BLaER1 treated with 17β-estradiol and CSF1 and Interleukin-3, amounts not matched to agents 10 nM and 100 nM (cell line): ENCODE results near the gene DGKK.

ENCODE experiments used
- H3K27ac ChIP-seq, 11 experiments: shearing (Covaris generic); formaldehyde crosslinking; 2 replicates each; pipeline ENCODE4 v1.8.1; 2022
- H3K27me3 ChIP-seq, 11 experiments: shearing (Covaris generic); formaldehyde crosslinking; 2 replicates each; pipeline ENCODE4 v1.8.1; 2022
- H3K36me3 ChIP-seq, 11 experiments: shearing (Covaris generic); formaldehyde crosslinking; 2 replicates each; pipeline ENCODE4 v1.8.1; 2022
- H3K4me1 ChIP-seq, 10 experiments: shearing (Covaris generic); formaldehyde crosslinking; 2 replicates each; pipeline ENCODE4 v1.8.1; 2022
- H3K4me2 ChIP-seq, 11 experiments: shearing (Covaris generic); formaldehyde crosslinking; 2 replicates each; pipeline ENCODE4 v1.8.1; 2022
- H3K4me3 ChIP-seq, 10 experiments: shearing (Covaris generic); formaldehyde crosslinking; 2 replicates each; pipeline ENCODE4 v1.8.1; 2022
- H3K9ac ChIP-seq, 11 experiments: shearing (Covaris generic); formaldehyde crosslinking; 2 replicates each; pipeline ENCODE4 v1.8.1; 2022
- H3K9me3 ChIP-seq, 11 experiments: shearing (Covaris generic); formaldehyde crosslinking; replicated peaks in 1 of 11; 2 replicates each; pipeline ENCODE4 v1.8.1; 2022
- H4K20me1 ChIP-seq, 11 experiments: shearing (Covaris generic); formaldehyde crosslinking; 2 replicates each; pipeline ENCODE4 v1.8.1; 2022
- Cebpa-rat ChIP-seq, 11 experiments: shearing (Covaris generic); IDR thresholded peaks; 2 replicates each; pipeline ENCODE4 v1.8.1; 2022

Gene DGKK

DNA sequence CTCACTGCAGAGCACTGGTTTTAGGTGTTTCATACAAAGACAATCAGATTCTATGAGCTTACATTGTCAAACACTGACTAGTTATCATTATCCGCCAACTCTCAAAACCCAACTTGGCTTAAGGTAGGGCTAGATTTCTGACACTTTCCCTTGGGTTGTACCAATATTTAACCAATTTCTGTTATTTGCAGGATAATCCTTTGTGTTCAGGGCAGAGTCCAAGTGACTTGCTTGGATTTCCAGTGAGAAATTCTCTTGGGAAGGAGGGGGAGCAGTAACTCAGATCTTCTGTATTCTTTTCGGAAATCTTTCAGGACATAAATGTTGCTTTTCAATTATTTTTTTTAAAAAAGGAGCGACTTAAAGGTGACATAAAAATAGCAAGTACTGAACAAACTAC, 23.1 kb downstream of the DGKK start:
- Histone ChIP-seq H3K4me3 (no peak overlapping the region), H4K20me1 (no peaks in the 10 kb centered on the region), H3K36me3 (no peaks in the 10 kb centered on the region), H3K9ac (no peak overlapping the region), H3K4me2 (no peak overlapping the region), H3K4me1 (no peaks in the 10 kb centered on the region), H3K27me3 (peaks cover 67 to 96% (median 90%) of the 10 kb centered on the region in 11 experiments), H3K27ac (no peak overlapping the region), H3K9me3 (peaks cover 0 to 17% (median 0%) of the 10 kb centered on the region in 11 experiments; a peak in 1 of 22 replicates)
- no peak for TF ChIP-seq Cebpa-rat (IDR thresholded peaks at IDR 0.05)

DNA sequence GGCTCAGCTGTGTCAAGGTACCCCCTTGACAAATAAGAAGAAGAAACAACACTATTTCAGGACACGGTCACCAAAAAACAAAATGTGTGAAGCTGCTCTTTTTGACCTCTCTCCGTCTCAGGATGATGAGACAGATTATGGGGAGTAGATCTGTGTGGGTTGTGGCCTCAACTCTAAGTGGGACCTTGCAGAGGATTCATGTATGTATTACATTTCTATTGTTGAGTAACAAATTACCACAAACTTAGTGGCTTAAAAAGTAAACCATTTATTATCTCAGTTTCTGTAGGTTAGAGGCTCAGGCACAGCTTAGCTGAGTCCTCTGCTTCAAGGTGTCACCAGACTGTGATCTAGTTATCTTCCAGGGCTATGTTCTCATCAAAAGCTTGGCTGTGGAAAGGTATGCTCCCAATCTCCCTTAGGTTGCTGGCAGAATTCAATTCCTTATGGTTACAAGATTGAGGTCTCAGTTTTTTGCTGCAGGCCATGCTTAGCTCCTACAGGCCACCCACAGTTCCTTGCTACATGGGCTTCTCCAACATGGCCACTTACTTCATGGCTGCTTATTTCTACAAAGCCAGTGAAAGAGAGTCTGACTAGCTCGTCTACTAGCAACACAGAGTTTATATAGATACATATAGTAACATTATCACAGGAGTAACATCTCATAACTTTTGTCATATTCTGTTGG, 28.1 kb downstream of the DGKK start:
- Histone ChIP-seq H3K4me1 (no peaks in the 10 kb centered on the region), H3K9ac (no peak overlapping the region), H3K36me3 (no peaks in the 10 kb centered on the region), H3K27ac (no peak overlapping the region), H3K4me3 (no peak overlapping the region), H3K9me3 (peaks cover 0 to 17% (median 0%) of the 10 kb centered on the region in 11 experiments; a peak in 1 of 22 replicates), H3K4me2 (no peak overlapping the region), H3K27me3 (peaks cover 66 to 96% (median 90%) of the 10 kb centered on the region in 11 experiments), H4K20me1 (no peaks in the 10 kb centered on the region)
- no peak for TF ChIP-seq Cebpa-rat (IDR thresholded peaks at IDR 0.05)

DNA sequence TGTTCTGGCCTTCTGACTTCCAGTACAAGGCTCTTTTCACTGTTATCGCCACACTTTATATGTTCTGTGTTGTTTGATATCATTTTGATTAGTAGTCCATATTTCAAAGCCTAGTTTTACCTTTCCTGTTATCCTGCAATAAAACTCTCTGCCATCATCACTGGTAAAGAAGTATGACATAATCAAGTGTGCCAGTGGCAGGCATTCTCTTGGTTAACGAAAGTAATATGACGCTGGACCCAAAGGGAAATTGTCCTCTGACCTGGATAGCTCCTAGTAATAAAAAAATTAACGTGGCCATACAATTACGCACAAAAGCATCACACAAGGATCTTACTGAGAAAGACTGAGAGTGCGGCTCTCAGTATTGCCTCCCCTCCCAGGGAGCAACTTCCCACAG, 33.8 kb downstream of the DGKK start:
- Histone ChIP-seq H3K9ac (no peak overlapping the region), H3K9me3 (no peaks in the 10 kb centered on the region), H3K36me3 (no peaks in the 10 kb centered on the region), H4K20me1 (peaks cover 0 to 4% (median 0%) of the 10 kb centered on the region in 11 experiments; a peak in 2 of 22 replicates), H3K4me3 (no peak overlapping the region), H3K4me2 (no peak overlapping the region), H3K27me3 (peaks cover 96 to 100% (median 100%) of the 10 kb centered on the region in 11 experiments), H3K4me1 (no peaks in the 10 kb centered on the region), H3K27ac (no peak overlapping the region)
- TF ChIP-seq Cebpa-rat (IDR thresholded peaks at IDR 0.05): no peak

GRCh38 chrX:50432829-50433289, 37.8 kb downstream of the DGKK start:
- Histone ChIP-seq H3K4me2 (no peak overlapping the region), H3K9me3 (no peaks in the 10 kb centered on the region; a peak in 1 of 22 replicates), H3K9ac (no peak overlapping the region), H3K4me3 (no peak overlapping the region), H3K36me3 (no peaks in the 10 kb centered on the region), H3K27me3 (peaks cover 96 to 100% (median 100%) of the 10 kb centered on the region in 11 experiments), H3K4me1 (no peaks in the 10 kb centered on the region), H4K20me1 (peaks cover 0 to 4% (median 0%) of the 10 kb centered on the region in 11 experiments; a peak in 2 of 22 replicates), H3K27ac (no peak overlapping the region)
- no peak for TF ChIP-seq Cebpa-rat (IDR thresholded peaks at IDR 0.05)

DNA sequence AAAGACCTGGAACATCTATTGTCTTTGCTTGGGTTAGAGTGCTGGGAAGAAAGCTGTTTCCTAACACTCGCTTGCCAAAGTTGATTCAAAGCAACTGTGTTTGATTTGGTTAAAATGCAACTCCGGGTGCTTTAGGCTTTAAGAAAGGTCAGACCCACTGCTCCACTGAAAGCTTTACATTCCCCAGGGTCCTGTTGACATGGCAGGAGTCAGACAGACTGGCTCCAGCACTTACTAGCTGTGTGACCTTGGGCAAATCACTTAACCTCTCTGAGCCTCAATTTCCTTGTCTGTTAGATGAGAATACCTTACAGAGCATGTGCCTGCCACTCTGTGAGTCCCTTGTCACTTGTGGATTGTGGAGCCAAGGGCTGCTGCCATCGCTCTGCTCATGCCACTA, 39.0 kb downstream of the DGKK start:
- no peak for TF ChIP-seq Cebpa-rat (IDR thresholded peaks at IDR 0.05)
- Histone ChIP-seq H3K27me3 (peaks cover 92 to 99% (median 97%) of the 10 kb centered on the region in 11 experiments), H4K20me1 (peaks cover 0 to 4% (median 0%) of the 10 kb centered on the region in 11 experiments; a peak in 1 of 22 replicates), H3K4me2 (no peak overlapping the region), H3K9ac (no peak overlapping the region), H3K4me1 (no peaks in the 10 kb centered on the region), H3K4me3 (no peak overlapping the region), H3K36me3 (no peaks in the 10 kb centered on the region), H3K9me3 (no peaks in the 10 kb centered on the region; a peak in 1 of 22 replicates), H3K27ac (no peak overlapping the region)

DNA sequence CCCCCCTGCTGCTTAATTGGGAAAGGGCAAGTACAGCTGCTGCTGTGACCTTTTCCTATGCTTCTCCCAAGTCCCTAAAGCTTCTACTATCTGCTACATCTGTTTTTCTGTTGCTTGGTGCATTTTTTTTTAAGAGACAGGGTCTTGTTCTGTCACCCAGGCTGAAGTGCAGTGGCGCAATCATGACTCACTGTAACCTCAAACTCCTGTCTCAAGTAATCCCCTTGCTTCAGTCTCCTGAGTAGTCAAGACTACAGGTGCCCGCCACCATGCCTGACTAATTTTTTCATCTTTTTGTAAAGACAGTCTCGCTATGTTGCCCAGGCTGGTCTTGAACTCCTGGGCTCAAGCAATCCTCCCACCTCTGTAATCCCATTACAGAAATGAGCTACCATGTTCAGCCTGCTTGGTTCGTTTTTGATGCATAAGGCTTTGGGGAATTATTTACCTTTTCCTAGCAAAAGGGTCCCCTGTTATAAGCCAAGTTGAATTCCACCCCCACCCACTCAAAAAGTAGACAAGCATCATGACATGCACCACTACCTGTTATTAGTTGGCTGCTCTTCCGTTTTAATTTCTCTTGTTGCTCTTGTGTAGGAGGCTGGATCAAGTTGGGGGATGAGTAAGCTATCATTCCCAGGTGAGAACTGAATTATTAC, 39.6 kb downstream of the DGKK start:
- peaks cover 0 to 4% (median 0%) of the 10 kb centered on the region in 11 experiments; a peak in 1 of 22 replicates for H4K20me1 ChIP-seq
- no peaks in the 10 kb centered on the region for H3K4me1 ChIP-seq
- H3K9ac ChIP-seq: no peak overlapping the region
- H3K4me3 ChIP-seq: no peak overlapping the region
- H3K4me2 ChIP-seq: no peak overlapping the region
- H3K9me3 ChIP-seq: no peaks in the 10 kb centered on the region; a peak in 1 of 22 replicates
- H3K36me3 ChIP-seq: no peaks in the 10 kb centered on the region
- H3K27ac ChIP-seq: no peak overlapping the region
- TF ChIP-seq Cebpa-rat (IDR thresholded peaks at IDR 0.05): no peak
- peaks cover 92 to 99% (median 97%) of the 10 kb centered on the region in 11 experiments for H3K27me3 ChIP-seq

GRCh38 chrX:50428174-50428573, 42.5 kb downstream of the DGKK start:
- no peak overlapping the region for H3K4me3 ChIP-seq
- H3K36me3 ChIP-seq: no peaks in the 10 kb centered on the region
- no peak for TF ChIP-seq Cebpa-rat (IDR thresholded peaks at IDR 0.05)
- H4K20me1 ChIP-seq: no peaks in the 10 kb centered on the region; a peak in 1 of 22 replicates
- no peak overlapping the region for H3K4me2 ChIP-seq
- H3K9ac ChIP-seq: no peak overlapping the region
- H3K27ac ChIP-seq: no peak overlapping the region
- H3K9me3 ChIP-seq: no peaks in the 10 kb centered on the region; a peak in 1 of 22 replicates
- no peaks in the 10 kb centered on the region for H3K4me1 ChIP-seq
- H3K27me3 ChIP-seq: peaks cover 90 to 99% (median 96%) of the 10 kb centered on the region in 11 experiments

- Histone ChIP-seq H3K27ac (no peak overlapping the region), H3K9ac (no peak overlapping the region)
- TF ChIP-seq Cebpa-rat (IDR thresholded peaks at IDR 0.05): no peak
Measured at GRCh38 chrX:50407976-50408375, 62.6 kb downstream of the DGKK start.

DNA sequence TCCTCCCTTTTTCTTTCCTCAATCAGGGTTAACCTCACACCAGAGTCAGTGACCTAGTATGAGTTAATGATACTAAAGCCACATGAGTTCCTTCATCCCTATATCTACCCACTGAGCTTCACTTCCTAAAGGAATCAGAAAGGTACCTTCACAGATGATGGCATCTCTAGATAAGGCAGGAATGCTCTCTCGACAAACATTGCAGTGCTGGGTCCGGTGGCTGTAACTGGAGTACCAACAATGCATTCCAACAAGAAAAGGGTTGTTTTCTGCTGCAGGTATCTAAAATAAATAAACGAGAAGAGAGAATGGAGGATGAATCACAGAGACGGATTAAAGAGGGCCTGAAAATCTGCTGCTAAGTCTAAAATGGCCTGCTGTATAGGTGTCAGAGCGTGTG, 66.7 kb downstream of the DGKK start:
- Histone ChIP-seq H3K4me3 (no peak overlapping the region), H3K9ac (no peak overlapping the region), H3K27ac (no peak overlapping the region), H3K36me3 (no peaks in the 10 kb centered on the region), H3K27me3 (peaks cover 87 to 100% (median 98%) of the 10 kb centered on the region in 11 experiments), H3K4me1 (no peaks in the 10 kb centered on the region), H4K20me1 (no peaks in the 10 kb centered on the region; a peak in 3 of 22 replicates), H3K9me3 (peaks cover 0 to 28% (median 18%) of the 10 kb centered on the region in 11 experiments; a peak in 14 of 22 replicates), H3K4me2 (no peak overlapping the region)
- TF ChIP-seq Cebpa-rat (IDR thresholded peaks at IDR 0.05): no peak

More at GRCh38 chrX:50407976-50408375, 62.6 kb downstream of the DGKK start:
- H3K4me2 ChIP-seq: no peak overlapping the region
- no peaks in the 10 kb centered on the region for H3K36me3 ChIP-seq
- no peaks in the 10 kb centered on the region; a peak in 2 of 22 replicates for H4K20me1 ChIP-seq
- peaks cover 0 to 32% (median 18%) of the 10 kb centered on the region in 11 experiments; a peak in 14 of 22 replicates for H3K9me3 ChIP-seq
- no peaks in the 10 kb centered on the region for H3K4me1 ChIP-seq
- H3K4me3 ChIP-seq: no peak overlapping the region
- peaks cover 81 to 100% (median 98%) of the 10 kb centered on the region in 11 experiments for H3K27me3 ChIP-seq
